Ishikawa (cell line): Measurements from ENCODE around the gene ARHGAP29.

Experiments used
- CEBPB ChIP-seq: IDR thresholded peaks from 2 replicates; pipeline ENCODE4 v1.6.1; 2012
- CREB1 ChIP-seq: IDR thresholded peaks from 2 replicates; pipeline ENCODE4 v1.6.1; 2012; ENCODE audit warnings: low read depth
- EGR1 ChIP-seq: IDR thresholded peaks from 2 replicates; pipeline ENCODE4 v1.6.1; 2012
- EP300 ChIP-seq: IDR thresholded peaks from 2 replicates; pipeline ENCODE4 v1.6.1; 2012; ENCODE audit warnings: borderline replicate concordance
- FOXM1 ChIP-seq: IDR thresholded peaks from 2 replicates; pipeline ENCODE4 v1.6.1; 2012; ENCODE audit warnings: low read depth, borderline replicate concordance
- MAX ChIP-seq: IDR thresholded peaks from 2 replicates; pipeline ENCODE4 v1.6.1; 2012
- NFIC ChIP-seq: IDR thresholded peaks from 2 replicates; pipeline ENCODE4 v1.6.1; 2012
- RAD21 ChIP-seq: IDR thresholded peaks from 2 replicates; pipeline ENCODE4 v1.6.1; 2012; ENCODE audit warnings: low read depth
- REST ChIP-seq: IDR thresholded peaks from 2 replicates; pipeline ENCODE4 v1.6.1; 2012; ENCODE audit warnings: low read depth, mild to moderate bottlenecking
- TAF1 ChIP-seq: IDR thresholded peaks from 2 replicates; pipeline ENCODE4 v1.6.1; 2012; ENCODE audit warnings: low read depth, mild to moderate bottlenecking
- TCF12 ChIP-seq: IDR thresholded peaks from 2 replicates; pipeline ENCODE4 v1.6.1; 2012; ENCODE audit warnings: low read depth
- TEAD4 ChIP-seq: IDR thresholded peaks from 2 replicates; pipeline ENCODE4 v1.6.1; 2012
- USF1 ChIP-seq: IDR thresholded peaks from 2 replicates; pipeline ENCODE4 v1.6.1; 2012
- YY1 ChIP-seq: IDR thresholded peaks from 2 replicates; pipeline ENCODE4 v1.6.1; 2012; ENCODE audit warnings: low read depth
- ZBTB7A ChIP-seq: IDR thresholded peaks from 2 replicates; pipeline ENCODE4 v1.6.1; 2012; ENCODE audit warnings: low read depth

Gene ARHGAP29

GRCh38 chr1:94169126-94169525 is 68.3 kb downstream of the ARHGAP29 start:
- TF ChIP-seq REST (no peak), ZBTB7A (no peak), CEBPB (no peak), EGR1 (no peak), EP300 (no peak), FOXM1 (no peak), MAX (no peak), TCF12 (no peak), RAD21 (no peak), TAF1 (no peak), YY1 (no peak), USF1 (no peak), CREB1 (no peak), NFIC (no peak), TEAD4 (no peak)

DNA sequence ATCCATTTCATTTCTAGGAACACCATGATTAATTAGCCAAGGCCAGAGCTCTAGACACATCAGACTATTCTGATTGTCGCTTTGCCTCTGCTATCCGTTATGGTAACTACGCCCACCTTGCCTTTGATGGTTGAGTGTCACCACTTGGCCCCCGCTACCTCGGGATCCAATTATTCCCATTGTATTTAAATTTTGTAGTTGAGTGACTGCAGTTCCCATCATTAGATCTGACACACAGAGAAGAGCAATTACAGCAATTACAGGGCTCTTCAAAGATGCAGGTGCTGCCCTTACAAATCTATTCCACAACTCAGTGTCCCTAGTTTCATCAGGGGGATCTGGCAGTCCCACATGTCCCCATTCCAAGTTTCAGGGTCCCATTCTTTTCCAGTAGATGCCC is 71.5 kb downstream of the ARHGAP29 start:
- TF ChIP-seq CEBPB (no peak), USF1 (no peak), REST (no peak), FOXM1 (no peak), TAF1 (no peak), ZBTB7A (no peak), CREB1 (no peak), MAX (no peak)

GRCh38 chr1:94164121-94164520 is 73.3 kb downstream of the ARHGAP29 start:
- TF ChIP-seq NFIC: 0 out of 2 replicates have a peak, but pooled peaks have one; percentile 37

- TF ChIP-seq USF1 (no peak), RAD21 (no peak), FOXM1 (no peak), ZBTB7A (no peak), CREB1 (no peak)
Observed at GRCh38 chr1:94160811-94161210, 76.6 kb downstream of the ARHGAP29 start.

- no peak for TF ChIP-seq MAX
- TF ChIP-seq TCF12: no peak
- no peak for TF ChIP-seq REST
- no peak for TF ChIP-seq EP300
- TF ChIP-seq CREB1: no peak
- TF ChIP-seq TEAD4: no peak
- no peak for TF ChIP-seq CEBPB
- no peak for TF ChIP-seq NFIC
- no peak for TF ChIP-seq TAF1
- no peak for TF ChIP-seq USF1
- TF ChIP-seq FOXM1: no peak
- no peak for TF ChIP-seq RAD21
Observed at GRCh38 chr1:94156096-94156625, 81.2 kb downstream of the ARHGAP29 start.
